Adrenal gland (tissue), 5 donors: ENCODE results near the gene INPP4A.

ENCODE experiments used
- CTCF ChIP-seq, 6 experiments: fragments of 450-650 bp in 4 of 6; fragments of 200-600 bp in 2 of 6; sonication (generic) in 1 of 6; IDR thresholded peaks; 1 replicate in 5 of 6; 2 replicates in 1 of 6; pipeline versions ENCODE4 v1.5.1 to v1.8.0; 2016 to 2021; ENCODE audit warnings: antibody characterized with exemption in 6 of 6, mild to moderate bottlenecking in 2 of 6, moderate library complexity in 1 of 6
- POLR2A ChIP-seq, 2 donors: fragments of 450-650 bp; IDR thresholded peaks; one replicate each; pipeline ENCODE4 v1.6.1; 2017; ENCODE audit warnings: antibody characterized with exemption in 2 of 2, mild to moderate bottlenecking in 2 of 2, moderate library complexity in 1 of 2
- donor health status: DM: no; HTN: no; CAD: no.

- TF ChIP-seq CTCF (IDR thresholded peaks at IDR 0.05) = no peak
- no peak for TF ChIP-seq POLR2A (IDR thresholded peaks at IDR 0.05)
Measured at GRCh38 chr2:98588880-98589431, 144.3 kb downstream of the INPP4A start.
